Epidermal melanocyte (primary cell): Measurements from ENCODE around the gene PIK3R1.
"Not testable (repeated sequence)": the region's sequence is repeated elsewhere in the genome, so short reads cannot be mapped to it uniquely, and the experiment has no call there.

Experiments
- DNase-seq: peaks from one replicate; pipeline ENCODE4 v3.0.0; 2011; ENCODE audit warnings: low spot score; ENCODE audit not compliant: insufficient read length

PIK3R1 gene

GRCh38 chr5:68193481-68194036, 22.0 kb upstream of the PIK3R1 start:
- DNase-seq, result no peak

GRCh38 chr5:68194386-68194785, 21.2 kb upstream of the PIK3R1 start:
- DNase-seq, result no peak

GRCh38 chr5:68195137-68195536, 20.4 kb upstream of the PIK3R1 start:
- no peak for DNase-seq

- DNase-seq, result no peak
Observed at GRCh38 chr5:68196876-68197275, 18.7 kb upstream of the PIK3R1 start.

GRCh38 chr5:68200288-68200687, 15.3 kb upstream of the PIK3R1 start:
- DNase-seq, result no peak

GRCh38 chr5:68210654-68211053, 4.9 kb upstream of the PIK3R1 start:
- DNase-seq, result not testable (repeated sequence)

- no peak for DNase-seq
Observed at GRCh38 chr5:68214482-68215207, 911 bp upstream of the PIK3R1 start.

- no peak for DNase-seq
Observed at GRCh38 chr5:68215898-68216244, 315 bp downstream of the PIK3R1 start.

GRCh38 chr5:68216245-68217046, 890 bp downstream of the PIK3R1 start:
- no peak for DNase-seq

GRCh38 chr5:68217047-68217355, 1.4 kb downstream of the PIK3R1 start:
- no peak for DNase-seq

- no peak for DNase-seq
Observed at GRCh38 chr5:68217528-68217927, 2.0 kb downstream of the PIK3R1 start.

- DNase-seq, result no peak
Observed at GRCh38 chr5:68219161-68219816, 3.7 kb downstream of the PIK3R1 start.

- DNase-seq, result no peak
Observed at GRCh38 chr5:68220260-68220659, 4.7 kb downstream of the PIK3R1 start.

GRCh38 chr5:68220914-68221313, 5.4 kb downstream of the PIK3R1 start:
- DNase-seq, result no peak

GRCh38 chr5:68221488-68221887, 5.9 kb downstream of the PIK3R1 start:
- no peak for DNase-seq

- DNase-seq, result no peak
Observed at GRCh38 chr5:68222310-68222709, 6.8 kb downstream of the PIK3R1 start.

- no peak for DNase-seq
Observed at GRCh38 chr5:68222824-68223354, 7.3 kb downstream of the PIK3R1 start.

- DNase-seq, result no peak
Observed at GRCh38 chr5:68223904-68224303, 8.3 kb downstream of the PIK3R1 start.

GRCh38 chr5:68224509-68225187, 9.1 kb downstream of the PIK3R1 start:
- DNase-seq, result no peak

GRCh38 chr5:68225188-68225910, 9.8 kb downstream of the PIK3R1 start:
- DNase-seq, result peak; percentile 28
